ENCODE data around the gene AP1G2.
A peak's percentile ranks its signal among the peaks of the same experiment; 100 is the strongest.
"Not testable (repeated sequence)": the region's sequence is repeated elsewhere in the genome, so short reads cannot be mapped to it uniquely, and the experiment has no call there.

Gene AP1G2, protein sequence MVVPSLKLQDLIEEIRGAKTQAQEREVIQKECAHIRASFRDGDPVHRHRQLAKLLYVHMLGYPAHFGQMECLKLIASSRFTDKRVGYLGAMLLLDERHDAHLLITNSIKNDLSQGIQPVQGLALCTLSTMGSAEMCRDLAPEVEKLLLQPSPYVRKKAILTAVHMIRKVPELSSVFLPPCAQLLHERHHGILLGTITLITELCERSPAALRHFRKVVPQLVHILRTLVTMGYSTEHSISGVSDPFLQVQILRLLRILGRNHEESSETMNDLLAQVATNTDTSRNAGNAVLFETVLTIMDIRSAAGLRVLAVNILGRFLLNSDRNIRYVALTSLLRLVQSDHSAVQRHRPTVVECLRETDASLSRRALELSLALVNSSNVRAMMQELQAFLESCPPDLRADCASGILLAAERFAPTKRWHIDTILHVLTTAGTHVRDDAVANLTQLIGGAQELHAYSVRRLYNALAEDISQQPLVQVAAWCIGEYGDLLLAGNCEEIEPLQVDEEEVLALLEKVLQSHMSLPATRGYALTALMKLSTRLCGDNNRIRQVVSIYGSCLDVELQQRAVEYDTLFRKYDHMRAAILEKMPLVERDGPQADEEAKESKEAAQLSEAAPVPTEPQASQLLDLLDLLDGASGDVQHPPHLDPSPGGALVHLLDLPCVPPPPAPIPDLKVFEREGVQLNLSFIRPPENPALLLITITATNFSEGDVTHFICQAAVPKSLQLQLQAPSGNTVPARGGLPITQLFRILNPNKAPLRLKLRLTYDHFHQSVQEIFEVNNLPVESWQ

GRCh38 chr14:23567186-23568020 lies at the start of gene AP1G2:
Gene AP1G2 (minus strand): TSS chr14:23567791. CDS start chr14:23567314, 477 bp downstream.
- DNase-seq (ENCODE audit: low spot score), result peak; percentile 87

- DNase-seq (ENCODE audit: low spot score), result no peak
Measured at GRCh38 chr14:23615856-23616255, 48.3 kb upstream of the AP1G2 start.

DNA sequence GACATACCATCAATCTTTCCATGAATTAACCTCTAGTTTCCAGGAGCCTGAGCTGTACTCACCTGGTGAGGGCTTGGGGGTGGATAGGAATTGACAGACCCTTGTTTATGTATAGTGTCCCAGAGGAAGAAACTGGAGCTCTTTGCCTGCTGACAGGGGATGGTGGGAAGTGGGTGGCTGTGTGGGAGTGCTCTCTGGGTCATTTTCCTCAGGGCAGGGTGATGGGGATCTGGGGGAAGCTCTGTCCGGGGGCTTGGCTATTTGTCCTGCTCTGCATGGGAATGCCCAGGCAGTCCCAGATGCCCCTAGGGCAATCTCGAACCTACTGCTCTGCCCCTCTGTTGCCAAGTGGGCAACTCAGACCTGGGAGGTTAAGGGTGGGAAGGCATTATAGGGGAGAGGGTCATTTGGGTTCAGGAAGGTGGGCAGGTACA lies 46.8 kb upstream of the AP1G2 start:
- no peak for DNase-seq (ENCODE audit: low spot score)

DNA sequence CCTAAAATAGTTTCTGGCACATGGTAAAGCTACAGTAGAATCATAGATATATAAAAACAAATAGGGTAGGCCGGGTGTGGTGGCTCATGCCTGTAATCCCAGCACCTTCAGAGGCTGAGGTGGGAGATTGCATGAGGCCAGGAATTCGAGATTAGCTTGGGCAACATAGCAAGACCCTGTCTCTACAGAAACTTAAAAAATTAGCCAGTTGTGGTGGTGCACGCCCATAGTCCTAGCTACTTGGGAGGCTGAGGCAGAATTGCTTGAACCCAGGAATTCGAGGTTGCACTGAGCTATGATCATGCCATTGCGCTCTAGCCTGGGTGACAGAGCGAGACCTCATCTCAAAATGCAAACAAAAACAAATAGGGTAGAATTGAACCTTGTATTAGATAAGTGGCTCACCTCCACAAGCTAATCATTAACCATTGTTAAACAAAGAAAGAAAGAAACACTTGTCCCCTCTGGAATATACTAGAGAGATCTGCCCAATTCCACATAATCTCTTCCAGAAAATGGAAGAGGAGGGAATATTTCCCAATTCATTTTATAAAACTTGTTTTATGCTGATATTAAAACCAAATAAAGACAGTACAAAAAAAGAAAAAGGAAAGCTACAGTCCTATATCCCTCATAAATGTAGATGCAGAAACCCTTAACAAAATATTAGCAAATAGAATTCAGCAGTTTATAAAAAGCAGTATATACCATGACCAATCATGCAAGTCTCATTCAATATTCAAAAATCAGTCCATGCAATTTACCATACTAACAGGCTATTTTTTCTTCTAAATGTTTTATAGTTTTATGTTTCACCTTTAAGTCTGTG lies 45.9 kb upstream of the AP1G2 start:
- DNase-seq (ENCODE audit: low spot score), result no peak

DNA sequence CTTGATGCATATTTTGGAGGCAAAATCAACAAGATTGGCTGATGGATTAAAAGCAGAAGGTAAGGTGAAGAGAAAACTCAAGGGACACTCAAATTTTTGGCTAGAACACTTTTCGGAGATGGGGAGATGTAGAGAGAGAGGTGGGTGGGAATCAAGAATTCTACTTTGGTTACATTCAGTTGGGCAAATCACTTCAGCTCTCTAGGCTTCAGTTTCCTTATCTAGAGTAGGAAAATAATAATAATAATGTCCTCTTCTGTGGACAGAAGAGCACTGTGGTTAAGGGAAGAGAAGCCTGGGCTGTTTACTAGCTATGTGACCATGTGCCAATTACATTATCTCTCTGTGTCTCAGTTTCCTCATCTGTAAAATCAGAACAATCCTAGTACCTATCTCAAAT lies 45.2 kb upstream of the AP1G2 start:
- DNase-seq (ENCODE audit: low spot score), result no peak

- no peak for DNase-seq (ENCODE audit: low spot score)
Measured at GRCh38 chr14:23612354-23612732, 44.8 kb upstream of the AP1G2 start.

GRCh38 chr14:23610815-23611289 lies 43.3 kb upstream of the AP1G2 start:
- DNase-seq (ENCODE audit: low spot score), result no peak

GRCh38 chr14:23610090-23610814 lies 42.7 kb upstream of the AP1G2 start:
- DNase-seq (ENCODE audit: low spot score), result no peak

GRCh38 chr14:23609411-23610089 lies 42.0 kb upstream of the AP1G2 start:
- not testable (repeated sequence) for DNase-seq (ENCODE audit: low spot score)

DNA sequence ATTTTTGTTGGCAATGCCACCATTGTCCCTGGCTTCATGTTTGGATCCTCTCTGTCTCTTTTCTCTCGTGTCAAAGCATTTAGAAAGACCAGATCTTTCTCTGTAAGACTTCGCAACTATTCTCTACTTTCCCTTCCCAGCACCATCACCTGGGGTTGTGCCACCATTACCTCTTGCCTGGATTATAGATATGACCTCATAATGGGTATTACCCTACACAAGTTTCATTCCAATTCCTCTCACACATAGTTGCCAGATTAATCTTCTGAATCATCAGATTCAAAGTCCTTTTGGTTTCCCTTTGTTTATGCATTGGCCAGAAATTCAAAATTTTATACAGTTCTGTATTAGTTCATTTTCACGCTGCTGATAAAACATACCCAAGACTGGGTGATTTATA lies 41.4 kb upstream of the AP1G2 start:
- no peak for DNase-seq (ENCODE audit: low spot score)

GRCh38 chr14:23608454-23608853 lies 40.9 kb upstream of the AP1G2 start:
- no peak for DNase-seq (ENCODE audit: low spot score)

GRCh38 chr14:23605931-23606585 lies 38.5 kb upstream of the AP1G2 start:
- DNase-seq (ENCODE audit: low spot score), result no peak

DNA sequence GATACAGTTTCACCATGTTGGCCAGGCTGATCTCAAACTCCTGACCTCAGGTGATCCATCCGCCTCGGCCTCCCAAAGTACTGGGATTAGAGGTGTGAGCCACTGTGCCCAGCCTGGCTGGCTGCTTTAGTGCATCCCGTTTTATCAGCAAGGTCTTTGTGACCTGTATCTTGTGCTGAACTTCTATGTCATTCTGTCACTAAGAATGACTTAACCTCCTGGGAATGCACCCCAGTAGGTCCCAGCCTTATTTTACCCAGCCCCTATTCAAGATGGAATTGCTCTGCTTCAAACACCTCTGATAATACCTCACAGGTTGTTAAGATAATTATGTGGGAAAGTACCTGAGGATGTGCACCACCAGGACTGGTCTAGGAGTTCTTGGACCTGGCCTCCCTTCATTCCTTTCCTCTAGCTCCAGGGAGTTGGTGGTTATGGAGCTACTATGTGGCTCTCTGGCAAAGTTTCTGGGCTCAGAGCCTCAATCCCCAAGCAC lies 37.1 kb upstream of the AP1G2 start:
- DNase-seq (ENCODE audit: low spot score), result no peak

GRCh38 chr14:23604148-23604547 lies 36.6 kb upstream of the AP1G2 start:
- DNase-seq (ENCODE audit: low spot score), result no peak

GRCh38 chr14:23603103-23603502 lies 35.5 kb upstream of the AP1G2 start:
- no peak for DNase-seq (ENCODE audit: low spot score)

- no peak for DNase-seq (ENCODE audit: low spot score)
Measured at GRCh38 chr14:23602181-23603095, 34.8 kb upstream of the AP1G2 start.

- no peak for DNase-seq (ENCODE audit: low spot score)
Measured at GRCh38 chr14:23601845-23602180, 34.2 kb upstream of the AP1G2 start.

- DNase-seq (ENCODE audit: low spot score), result no peak
Measured at GRCh38 chr14:23601424-23601823, 33.8 kb upstream of the AP1G2 start.
